Endothelial cell of umbilical vein (primary cell): Measurements from ENCODE around the gene DNAAF3. TPM values are rescaled to one million over a fixed set of nuclear protein-coding genes. Genes with fewer than 3 reads are reported as not detected.

Experiments used
- BruUV-seq: library from RNA; stranded (reverse); fragments of 400-500 nt; replicated peaks from 2 replicates; lab custom pipeline; 2021; lab: Mats Ljungman, UMichigan
- CTCF ChIA-PET: fragments of 300-600, 350-600 bp; sonication (Branson Sonifier 250); formaldehyde crosslinking; loops from one replicate; lab custom pipeline; 2021; ENCODE audit warnings: antibody characterized with exemption, inconsistent platforms; lab: Charles Lee
- POLR2A ChIA-PET: fragments of 300-600, 350-600 bp; sonication (Branson Sonifier 250); formaldehyde crosslinking; loops from one replicate; lab custom pipeline; 2021; ENCODE audit warnings: antibody characterized with exemption, inconsistent platforms; lab: Charles Lee
- DNase-seq: peaks from one replicate; pipeline ENCODE4 v3.0.0-alpha.2; 2011; ENCODE audit warnings: low read depth, low spot score
- FAIRE-seq: peaks from 2 replicates; lab custom pipeline; 2011; peaks lifted over from hg19 to GRCh38; lab: Jason Lieb, UNC
- H2AFZ ChIP-seq: 2 replicates; pipeline ENCODE4 v1.6.0; 2012; ENCODE audit warnings: low read depth, low read length, control low read depth, inconsistent platforms
- H3K27ac ChIP-seq: 2 replicates; pipeline ENCODE4 v1.5.1; 2011; ENCODE audit warnings: low read depth, mild to moderate bottlenecking, control low read depth, low read length, moderate library complexity; ENCODE audit not compliant: insufficient read depth
- H3K27me3 ChIP-seq, 2 experiments: 2 replicates each; pipeline versions ENCODE4 v1.6.0 to v1.6.1; 2011; ENCODE audit warnings: low read length in 2 of 2, mixed read lengths in 1 of 2; ENCODE audit not compliant: control insufficient read depth in 2 of 2, insufficient read depth in 2 of 2
- H3K36me3 ChIP-seq, 2 experiments: 2 replicates in 1 of 2; 3 replicates in 1 of 2; pipeline ENCODE4 v1.5.1; 2011; ENCODE audit warnings: low read length in 2 of 2, mild to moderate bottlenecking in 1 of 2, moderate library complexity in 1 of 2; ENCODE audit not compliant: control insufficient read depth in 2 of 2, insufficient read depth in 2 of 2; ENCODE audit errors: extremely low read depth in 1 of 2
- H3K4me1 ChIP-seq: 3 replicates; pipeline ENCODE4 v1.5.1; 2011; ENCODE audit warnings: mild to moderate bottlenecking, low read length; ENCODE audit not compliant: control insufficient read depth, insufficient read depth; ENCODE audit errors: extremely low read depth
- H3K4me2 ChIP-seq: 2 replicates; pipeline ENCODE4 v1.6.1; 2011; ENCODE audit warnings: low read length, control low read depth, mixed read lengths; ENCODE audit not compliant: insufficient read depth
- H3K4me3 ChIP-seq, 3 experiments: fragments of 200-600 bp in 1 of 3; sonication (generic), shearing (Covaris generic) in 1 of 3; replicated peaks in 1 of 3; 2 replicates each; pipeline ENCODE4 v1.5.1; 2011 to 2016; ENCODE audit warnings: control low read depth in 3 of 3, low read length in 3 of 3, mild to moderate bottlenecking in 2 of 3, inconsistent platforms in 1 of 3, low read depth in 1 of 3, moderate library complexity in 1 of 3; ENCODE audit not compliant: insufficient read depth in 1 of 3
- H3K79me2 ChIP-seq: 2 replicates; pipeline ENCODE4 v1.6.0; 2012; ENCODE audit warnings: low read length, inconsistent platforms; ENCODE audit not compliant: control insufficient read depth, insufficient read depth
- H3K9ac ChIP-seq: replicated peaks from 2 replicates; pipeline ENCODE3; 2011; ENCODE audit warnings: low read length, control low read depth; ENCODE audit not compliant: insufficient read depth; ENCODE audit errors: extremely low read depth
- H3K9me1 ChIP-seq: replicated peaks from 3 replicates; pipeline ENCODE4 v1.6.0; 2011; ENCODE audit warnings: mild to moderate bottlenecking, low read length; ENCODE audit not compliant: control insufficient read depth, insufficient read depth; ENCODE audit errors: extremely low read depth
- H3K9me3 ChIP-seq: replicated peaks from 2 replicates; pipeline ENCODE4 v1.5.1; 2012; ENCODE audit warnings: low read length, inconsistent platforms; ENCODE audit not compliant: control insufficient read depth, insufficient read depth
- H4K20me1 ChIP-seq: replicated peaks from 2 replicates; pipeline ENCODE3; 2011; ENCODE audit warnings: mild to moderate bottlenecking, low read length; ENCODE audit not compliant: control insufficient read depth, insufficient read depth; ENCODE audit errors: extremely low read depth
- CTCF ChIP-seq, 2 donors: IDR thresholded peaks; 1 replicate in 1 of 2; 2 replicates in 1 of 2; pipeline ENCODE4 v1.5.1; 2011; ENCODE audit warnings: low read length in 2 of 2, mild to moderate bottlenecking in 2 of 2, moderate library complexity in 2 of 2, control low read depth in 1 of 2, inconsistent platforms in 1 of 2, low read depth in 1 of 2; ENCODE audit not compliant: insufficient read depth in 1 of 2; ENCODE audit errors: extremely low read depth in 1 of 2
- MYC ChIP-seq: IDR thresholded peaks from one replicate; pipeline ENCODE4 v1.6.1; 2011; ENCODE audit warnings: mild to moderate bottlenecking, low read depth, low read length
- dilution Hi-C: fragments of 300-500 bp; cut with MboI; formaldehyde crosslinking; loops from one replicate; pipeline ENCODE4 v1.15.0; 2019; ENCODE audit warnings: low sequenced_read_pairs; ENCODE audit not compliant: extremely low pct_ligation_motif_present
- intact Hi-C: fragments of 100-400 bp; cut with micrococcal nuclease; formaldehyde crosslinking; loops from one replicate; pipeline ENCODE4 v1.10.0; 2022
- polyA plus RNA-seq, 4 experiments: library from polyadenylated mRNA; depleted of rRNA in 3 of 4; stranded (reverse) in 3 of 4; unstranded in 1 of 4; fragments of >200 nt; gene quantifications; 2 replicates each; pipeline versions ENCODE4 v1.2.1 to v1.2.3, GENCODE V29; 2011 to 2012; ENCODE audit warnings: missing spikeins in 1 of 4
- total RNA-seq: library from RNA; stranded (reverse); gene quantifications from 2 replicates; pipeline ENCODE4 v1.2.3, GENCODE V29; 2021
- TF ChIP-seq, protein P1 (sequence below): IDR thresholded peaks from 2 replicates; pipeline ENCODE4 v1.6.1; 2011; ENCODE audit not compliant: insufficient read depth, insufficient read length

DNAAF3 gene
- total and polyA plus RNA-seq, 2 donors (not counting 3 experiments of a cell fraction or from before 2014, with no cell fraction given), result 0.62 to 0.75 TPM

DNA sequence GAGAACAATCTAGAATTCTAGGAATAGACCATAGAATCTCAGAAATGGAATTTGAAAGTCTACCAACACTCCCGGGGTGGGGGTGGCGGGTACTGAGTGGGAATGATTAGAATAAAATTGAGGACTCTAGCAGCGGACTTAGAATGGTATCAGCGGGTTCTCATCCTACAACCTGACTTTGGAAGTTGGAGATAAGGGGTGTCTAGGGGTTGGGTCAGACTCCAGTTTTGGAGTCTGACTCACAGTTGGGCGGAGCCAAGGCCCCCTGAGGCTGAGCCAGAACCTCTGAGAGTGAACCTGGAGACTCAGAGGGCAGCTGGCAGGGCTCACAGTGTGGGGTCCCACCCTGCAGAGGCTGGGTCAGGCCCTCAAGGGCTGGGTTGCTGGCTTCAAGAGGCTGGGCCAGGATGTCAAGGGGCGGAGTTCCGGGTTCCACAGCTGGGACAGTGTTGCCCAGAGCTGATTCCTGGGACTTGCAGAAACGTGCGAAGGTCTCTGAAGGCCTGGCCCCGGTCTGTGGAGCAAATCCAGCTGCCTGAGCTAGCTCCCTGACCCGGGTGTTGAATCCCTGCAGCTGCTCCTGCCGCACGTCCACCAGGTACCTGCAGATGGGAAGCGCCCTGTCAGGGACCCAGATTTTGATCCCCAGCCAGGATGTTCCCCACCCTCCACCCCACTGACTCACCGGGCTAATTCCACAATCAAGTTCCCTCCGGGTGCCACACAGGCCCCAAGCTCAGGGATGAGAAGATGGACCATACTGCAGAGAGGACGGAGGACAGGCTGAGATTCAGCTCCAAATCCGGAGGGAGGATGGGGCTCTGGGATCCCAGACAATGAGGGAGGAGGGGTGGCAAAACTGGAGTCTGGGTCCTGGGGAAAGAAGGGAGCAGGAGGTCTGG lies 7.3 kb downstream of the DNAAF3 start:
- Histone ChIP-seq H2AFZ (no peak overlapping the region), H3K9ac (no peak overlapping the region), H3K27ac (no peak overlapping the region), H3K27me3 (peaks cover 14 to 16% of the 10 kb centered on the region in 2 experiments), H3K9me3 (no peaks in the 10 kb centered on the region), H3K4me2 (no peak overlapping the region), H3K79me2 (no peaks in the 10 kb centered on the region), H3K9me1 (no peaks in the 10 kb centered on the region), H4K20me1 (no peaks in the 10 kb centered on the region), H3K4me3 (no peak overlapping the region), H3K36me3 (no peaks in the 10 kb centered on the region), H3K4me1 (no peaks in the 10 kb centered on the region)
- no peak for DNase-seq
- no TSS peak for BruUV-seq
- TF ChIP-seq CTCF (IDR thresholded peaks at IDR 0.05; ENCODE audit: extremely low read depth in 1 of 2, insufficient read depth in 1 of 2, low read depth in 1 of 2, low read length in 2 of 2), result no peak
- no peak for TF ChIP-seq MYC
- TF ChIP-seq, protein P1, sequence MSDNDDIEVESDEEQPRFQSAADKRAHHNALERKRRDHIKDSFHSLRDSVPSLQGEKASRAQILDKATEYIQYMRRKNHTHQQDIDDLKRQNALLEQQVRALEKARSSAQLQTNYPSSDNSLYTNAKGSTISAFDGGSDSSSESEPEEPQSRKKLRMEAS, result no peak
- dilution Hi-C loops, result no loop called here
- CTCF ChIA-PET, result interaction anchor here (1.3 to 4.6 kb wide), 7 partner anchors 7 to 70 kb away, joined by 3 to 64 read pairs (median 17); partner anchors contain the start of gene DNAAF3
- intact Hi-C loops, result no loop called here
- POLR2A ChIA-PET, result interaction anchor here (0.6 kb wide), 1 partner anchor 18 kb away, joined by 3 read pairs; no protein-coding TSS in a partner anchor
- FAIRE-seq, result no peak
